Fibroblast of upper back skin (primary cell): ENCODE data around the gene ZSCAN22.
"Not testable (repeated sequence)": the region's sequence is repeated elsewhere in the genome, so short reads cannot be mapped to it uniquely, and the experiment has no call there.

Source experiments
- DNase-seq: peaks from one replicate; pipeline ENCODE4 v3.0.0-alpha.2; 2013

Gene ZSCAN22

DNA sequence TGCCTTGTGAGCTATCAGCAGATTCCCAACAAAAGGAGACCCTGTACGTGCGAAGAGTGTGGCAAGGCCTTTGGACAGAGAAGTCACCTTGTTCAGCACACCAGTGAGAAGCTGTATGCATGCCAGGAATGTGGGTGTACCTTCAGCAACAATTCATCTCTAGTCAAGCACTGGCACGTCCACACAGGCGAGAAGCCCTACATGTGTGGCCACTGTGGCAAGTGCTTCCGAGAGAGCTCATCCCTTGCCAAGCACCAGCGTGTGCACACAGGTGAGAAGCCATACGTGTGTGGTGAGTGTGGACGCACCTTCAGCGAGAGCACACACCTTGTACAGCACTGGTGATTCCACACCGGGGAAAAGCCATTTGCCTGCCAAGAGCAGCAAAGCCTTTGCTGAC is 7.6 kb upstream of the ZSCAN22 start:
- no peak for DNase-seq

DNA sequence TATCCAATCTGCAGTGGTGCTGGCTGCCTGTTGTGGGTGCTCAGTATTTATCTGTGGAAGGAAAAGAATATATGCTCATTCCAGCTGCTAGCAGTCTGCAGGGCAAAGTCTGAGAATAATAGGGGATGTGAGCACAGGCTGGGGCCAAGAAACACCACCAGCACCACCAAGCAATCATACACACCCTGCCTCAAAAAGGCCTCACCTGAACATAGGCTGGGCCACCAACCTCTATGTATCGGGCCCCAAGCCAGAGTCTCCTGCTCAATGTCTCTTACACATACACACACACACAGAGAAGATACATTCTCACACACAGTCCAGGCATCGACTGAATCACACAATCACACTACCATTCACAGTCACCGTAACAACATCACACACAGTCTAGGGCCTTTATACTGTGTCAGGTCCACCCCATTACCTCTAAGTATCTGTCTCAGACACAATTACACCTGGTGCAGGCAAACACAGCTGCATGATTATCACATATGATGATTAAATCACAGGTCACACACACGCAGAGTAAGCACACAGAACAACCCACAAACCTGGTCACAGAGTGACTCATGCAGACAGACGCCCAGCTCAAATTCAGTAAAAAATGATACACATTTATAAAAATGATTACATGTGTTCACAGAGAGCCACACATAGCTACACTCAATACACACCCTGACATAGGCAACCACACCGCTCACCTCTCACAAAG is 1.3 kb upstream of the ZSCAN22 start:
- DNase-seq: no peak

DNA sequence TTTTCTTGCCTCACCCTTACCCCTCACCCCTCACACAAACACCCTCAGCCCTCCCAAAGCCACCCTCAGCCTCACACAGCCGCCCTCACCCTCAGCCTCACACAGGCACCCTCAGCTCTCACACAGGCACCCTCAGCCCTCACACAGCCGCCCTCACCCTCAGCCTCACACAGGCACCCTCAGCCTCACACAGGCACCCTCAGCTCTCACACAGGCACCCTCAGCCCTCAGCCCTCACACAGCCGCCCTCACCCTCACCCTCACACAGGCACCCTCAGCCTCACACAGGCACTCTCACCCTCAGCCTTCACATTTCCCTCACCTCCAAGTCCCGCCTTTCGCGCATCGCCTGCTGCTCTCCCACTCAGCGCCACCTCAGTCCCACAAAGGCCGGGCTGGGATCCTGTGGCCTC is 287 bp upstream of the ZSCAN22 start:
- DNase-seq: no peak

DNA sequence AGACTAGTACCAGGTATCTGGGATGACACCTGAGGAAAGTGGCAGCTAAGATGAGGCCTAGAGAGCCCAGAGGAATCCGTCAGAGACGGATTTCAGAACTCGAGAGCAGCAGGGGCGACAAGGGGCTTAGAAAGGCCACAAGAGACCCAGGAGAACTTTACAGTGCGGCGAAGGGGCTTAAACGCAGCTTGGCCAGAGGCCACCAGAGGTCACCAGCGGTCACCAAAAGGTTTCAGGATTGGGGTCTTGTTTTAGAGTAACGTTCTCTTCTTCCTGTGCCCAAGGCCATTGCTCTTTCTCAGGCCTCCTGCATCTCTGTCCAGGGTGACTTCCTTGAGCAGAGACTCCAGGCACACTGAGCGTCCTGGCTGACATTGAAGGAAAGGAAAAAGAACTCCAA is 2.2 kb downstream of the ZSCAN22 start:
- DNase-seq: no peak

DNA sequence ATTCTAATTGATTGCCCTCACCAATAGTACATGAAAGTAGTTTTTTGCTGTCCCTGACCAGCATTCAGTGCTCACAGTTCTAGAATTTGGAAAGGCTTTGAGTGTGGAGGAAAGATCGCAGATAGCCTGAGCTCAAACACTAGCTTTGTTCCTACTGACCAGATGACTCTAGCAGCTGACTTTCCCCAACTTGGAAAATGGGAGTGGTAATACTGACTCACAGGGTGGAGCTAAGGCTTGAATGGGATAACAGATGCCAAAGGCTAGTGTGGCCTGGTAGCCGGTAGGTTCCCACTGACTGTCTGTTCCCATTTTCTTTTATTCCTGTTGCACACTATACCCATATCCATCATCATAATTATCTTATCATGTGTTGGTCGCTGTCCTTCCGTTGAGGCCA is 3.7 kb downstream of the ZSCAN22 start:
- DNase-seq: peak; percentile 18

DNA sequence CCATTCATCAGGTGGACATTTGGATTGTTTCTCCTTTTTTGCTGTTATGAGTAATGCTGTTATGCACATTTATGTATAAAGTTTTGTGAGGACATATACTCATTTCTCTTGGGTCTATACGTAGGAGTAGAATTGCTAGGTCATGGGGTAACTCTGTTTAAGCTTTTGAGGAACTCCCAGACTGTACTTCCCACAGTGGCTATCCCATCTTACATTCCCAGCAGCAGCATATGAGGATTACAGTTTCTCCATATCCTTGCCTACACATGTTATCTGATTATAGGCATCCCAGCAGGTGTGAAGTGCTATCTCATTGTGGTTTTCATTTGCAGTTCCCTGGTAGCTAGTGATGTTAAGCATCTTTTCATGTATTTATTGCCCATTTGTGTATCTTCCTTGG is 5.9 kb downstream of the ZSCAN22 start:
- DNase-seq: no peak

DNA sequence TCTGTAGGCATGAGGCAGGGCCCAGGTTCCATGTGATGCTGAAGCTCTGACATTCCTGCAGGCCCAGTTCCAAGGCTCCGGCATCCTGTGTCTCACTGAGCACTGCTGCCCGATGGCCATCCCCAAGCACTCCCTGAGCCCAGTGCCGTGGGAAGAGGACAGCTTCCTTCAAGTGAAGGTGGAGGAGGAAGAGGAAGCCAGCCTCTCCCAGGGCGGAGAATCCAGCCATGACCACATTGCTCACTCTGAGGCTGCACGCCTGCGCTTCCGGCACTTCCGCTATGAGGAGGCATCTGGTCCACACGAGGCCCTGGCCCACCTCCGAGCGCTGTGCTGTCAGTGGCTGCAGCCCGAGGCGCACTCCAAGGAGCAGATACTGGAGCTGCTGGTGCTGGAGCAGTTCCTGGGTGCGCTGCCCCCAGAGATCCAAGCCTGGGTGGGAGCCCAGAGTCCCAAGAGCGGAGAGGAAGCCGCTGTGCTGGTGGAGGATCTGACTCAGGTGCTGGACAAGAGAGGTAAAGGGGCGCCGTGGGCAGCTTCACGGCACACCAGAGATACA is 8.0 kb downstream of the ZSCAN22 start:
- no peak for DNase-seq

DNA sequence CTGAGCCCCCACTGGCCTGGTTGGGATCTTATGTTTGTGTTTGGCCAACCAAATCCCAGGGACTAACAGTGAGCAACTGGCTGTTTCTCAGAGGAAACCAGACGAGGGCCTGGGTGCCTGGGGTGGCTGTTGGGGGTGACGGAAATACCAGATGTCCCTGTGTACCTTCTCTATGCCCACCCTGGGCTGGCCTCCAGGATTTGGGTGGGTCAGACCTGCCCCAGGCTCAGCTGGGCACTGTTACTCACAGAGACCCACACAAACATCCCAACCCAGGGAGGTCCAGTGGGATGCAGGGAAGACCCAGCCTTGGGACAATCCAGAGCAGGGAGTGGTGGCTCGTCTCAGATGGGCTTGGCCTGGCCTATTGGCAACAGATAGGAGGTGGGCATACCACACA is 8.8 kb downstream of the ZSCAN22 start:
- DNase-seq: no peak

DNA sequence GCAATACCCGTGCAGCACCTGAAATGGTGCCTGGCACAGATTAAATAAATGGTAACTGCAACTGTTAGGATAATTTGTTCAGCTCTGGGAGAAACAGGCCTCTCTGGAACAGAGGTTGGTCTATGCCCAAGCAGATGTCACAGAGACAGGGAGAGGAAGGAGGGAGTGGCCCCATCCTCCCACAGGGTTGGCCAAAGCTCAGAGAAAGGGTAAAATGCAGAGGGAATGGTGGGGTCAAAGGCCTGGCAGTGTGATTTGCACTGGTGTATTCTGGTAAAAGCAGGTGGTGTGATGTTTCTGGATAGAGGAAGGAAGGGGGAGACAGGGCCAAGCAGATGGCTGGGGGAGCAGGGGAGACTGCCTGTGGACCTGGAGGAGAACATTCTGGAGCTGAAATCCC is 9.4 kb downstream of the ZSCAN22 start:
- no peak for DNase-seq

DNA sequence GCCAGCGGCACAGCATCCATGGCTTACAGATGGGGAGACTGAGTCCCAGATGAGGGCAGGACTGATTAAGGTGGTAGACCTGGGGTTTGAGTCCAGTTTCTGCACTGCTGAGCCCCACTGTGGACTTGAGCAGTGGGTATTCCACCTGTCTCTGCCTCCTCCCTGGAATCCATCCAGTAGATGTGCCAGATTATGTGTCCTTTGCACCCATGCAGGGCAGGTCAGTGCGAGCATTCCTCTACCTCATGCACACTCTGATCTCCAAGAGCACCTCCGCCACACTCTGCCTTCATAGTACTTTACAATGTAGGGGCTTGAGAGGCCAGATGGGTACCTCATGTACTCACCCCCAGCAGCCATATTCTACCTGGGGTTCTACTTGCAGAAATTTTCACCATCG is 10.0 kb downstream of the ZSCAN22 start:
- DNase-seq: no peak

DNA sequence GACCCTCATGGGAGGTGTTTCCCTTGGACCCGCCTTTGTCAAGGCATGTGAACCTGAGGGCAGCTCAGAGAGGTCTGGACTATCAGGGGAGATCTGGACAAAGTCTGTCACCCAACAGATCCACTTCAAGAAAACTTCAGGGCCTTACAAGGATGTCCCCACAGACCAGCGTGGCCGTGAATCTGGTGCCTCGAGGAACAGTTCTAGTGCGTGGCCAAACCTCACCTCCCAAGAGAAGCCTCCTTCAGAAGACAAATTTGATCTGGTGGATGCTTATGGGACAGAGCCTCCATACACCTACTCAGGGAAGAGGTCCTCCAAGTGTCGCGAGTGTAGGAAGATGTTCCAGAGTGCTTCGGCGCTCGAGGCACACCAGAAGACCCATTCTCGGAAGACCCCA is 11.5 kb downstream of the ZSCAN22 start:
- no peak for DNase-seq

DNA sequence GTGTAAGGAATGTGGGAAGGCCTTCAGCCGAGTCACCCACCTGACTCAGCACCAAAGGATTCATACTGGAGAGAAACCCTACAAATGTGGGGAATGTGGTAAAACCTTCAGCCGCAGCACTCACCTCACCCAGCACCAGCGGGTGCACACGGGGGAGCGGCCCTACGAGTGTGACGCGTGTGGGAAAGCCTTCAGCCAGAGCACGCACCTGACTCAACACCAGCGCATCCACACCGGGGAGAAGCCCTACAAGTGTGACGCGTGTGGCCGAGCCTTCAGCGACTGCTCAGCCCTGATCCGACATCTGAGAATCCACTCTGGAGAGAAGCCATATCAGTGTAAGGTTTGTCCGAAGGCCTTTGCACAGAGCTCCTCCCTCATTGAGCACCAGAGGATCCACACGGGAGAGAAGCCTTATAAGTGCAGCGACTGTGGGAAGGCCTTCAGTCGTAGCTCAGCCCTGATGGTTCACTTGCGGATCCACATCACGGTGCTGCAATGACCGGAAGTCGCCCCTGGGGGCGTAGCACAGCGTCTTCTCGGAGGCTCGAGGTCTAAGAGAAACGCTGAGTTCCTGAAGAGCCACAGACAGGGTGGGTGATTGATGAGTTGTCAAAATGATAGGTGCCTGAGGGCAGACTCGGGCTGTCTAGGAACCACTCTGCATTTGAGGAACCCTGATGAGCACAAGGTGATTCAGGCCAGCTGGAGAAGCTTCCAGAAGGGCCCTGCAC is 12.2 kb downstream of the ZSCAN22 start:
- DNase-seq: no peak

DNA sequence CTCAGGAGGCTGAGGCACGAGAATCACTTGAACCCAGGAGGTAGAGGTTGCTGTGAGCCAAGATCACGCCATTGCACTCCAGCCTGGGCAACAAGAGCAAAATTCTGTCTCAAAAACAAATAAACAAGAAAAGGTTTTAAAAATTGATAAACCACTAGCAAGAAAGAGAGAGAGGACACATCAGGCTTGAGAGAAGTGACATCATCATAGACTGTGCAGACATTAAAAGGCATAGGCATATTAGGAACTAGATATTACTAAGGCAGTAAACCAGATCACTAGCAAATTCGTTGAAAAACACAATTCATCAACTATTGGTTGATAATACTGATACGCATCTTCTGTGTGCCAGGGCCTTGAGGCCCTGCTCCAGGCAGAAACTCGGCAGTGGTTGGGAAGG is 18.8 kb downstream of the ZSCAN22 start:
- no peak for DNase-seq

DNA sequence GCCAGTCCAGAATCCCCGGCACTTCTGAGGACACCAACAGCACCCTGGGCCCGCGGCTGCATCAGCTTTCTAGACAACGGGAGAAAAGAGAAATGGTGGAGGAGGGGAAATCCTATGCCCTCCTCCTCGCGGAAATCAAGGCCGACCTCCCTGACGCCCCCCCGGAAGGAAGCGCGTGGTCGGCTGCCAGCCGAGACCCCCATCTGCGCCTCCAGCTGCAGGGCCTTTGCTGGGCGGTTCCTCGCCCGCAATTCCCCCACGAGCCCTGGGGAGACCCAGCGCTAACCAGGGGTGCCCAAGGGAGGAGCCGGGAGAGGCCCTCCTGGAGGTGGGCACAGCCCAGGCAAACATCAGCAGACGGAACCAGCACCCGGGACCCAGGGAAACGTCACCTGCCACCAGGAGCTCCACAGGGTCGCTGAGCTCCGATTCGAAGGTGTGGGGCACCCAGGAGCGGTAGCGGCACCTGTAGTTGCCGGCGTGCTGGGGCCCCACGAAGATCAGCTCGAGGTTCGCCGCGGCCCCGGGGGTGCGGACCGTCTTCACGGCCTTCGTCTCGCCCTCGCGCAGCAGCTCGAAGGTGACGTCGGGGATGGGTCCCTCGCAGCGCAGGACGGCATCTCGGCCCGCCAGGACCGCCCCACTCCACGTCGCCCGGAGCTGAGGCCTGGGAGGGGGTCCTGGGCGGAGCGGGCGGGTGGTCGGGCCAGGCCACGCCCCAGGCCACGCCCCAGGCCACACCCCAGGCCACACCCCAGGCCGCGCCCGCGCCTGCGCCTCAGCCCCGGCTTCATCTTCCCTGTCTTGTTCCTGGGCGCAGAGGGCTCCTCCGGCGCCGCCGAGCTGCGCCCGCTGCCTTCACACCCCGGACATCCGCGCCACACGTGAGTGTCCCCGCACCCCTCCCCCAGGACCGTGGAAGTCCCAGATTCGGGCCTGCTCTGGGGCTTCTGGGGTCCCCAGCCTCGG is 20.5 kb downstream of the ZSCAN22 start:
- peak; percentile 68 for DNase-seq

DNA sequence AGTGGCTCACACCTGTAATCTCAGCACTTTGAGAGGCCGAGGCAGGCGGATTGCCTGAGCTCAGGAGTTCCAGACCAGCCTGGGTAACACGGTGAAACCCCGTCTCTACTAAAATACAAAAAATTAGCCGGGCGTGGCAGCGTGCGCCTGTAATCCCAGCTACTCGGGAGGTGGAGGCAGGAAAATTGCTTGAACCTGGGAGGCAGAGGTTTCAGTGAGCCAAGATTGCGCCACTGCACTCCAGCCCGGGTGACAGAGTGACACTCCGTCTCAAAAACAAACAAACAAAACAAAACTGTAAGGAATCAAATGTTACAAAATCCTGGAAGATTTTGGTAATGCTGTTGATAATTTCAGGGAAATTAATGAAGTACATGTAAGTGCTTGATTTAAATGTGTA is 21.3 kb downstream of the ZSCAN22 start:
- DNase-seq: not testable (repeated sequence)

DNA sequence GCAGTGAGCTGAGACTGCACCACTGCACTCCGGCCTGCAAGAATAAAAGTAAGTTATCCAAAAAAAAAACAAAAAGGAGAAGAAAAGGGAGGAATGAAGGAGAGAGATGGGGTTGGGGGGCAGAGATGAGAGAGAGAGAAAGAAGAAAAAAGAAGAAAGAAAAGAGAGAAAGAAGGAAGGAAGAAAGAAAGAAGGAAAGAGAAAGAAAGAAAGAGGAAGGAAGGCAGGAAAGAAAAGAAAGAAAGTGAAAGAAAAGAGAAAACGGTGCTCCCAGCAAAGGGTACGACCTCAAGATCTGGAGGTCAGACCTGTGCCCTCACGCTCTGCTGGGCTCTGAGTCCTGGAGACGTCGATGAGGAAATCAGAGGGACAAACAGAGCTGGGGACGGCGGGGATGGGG is 22.8 kb downstream of the ZSCAN22 start:
- no peak for DNase-seq

DNA sequence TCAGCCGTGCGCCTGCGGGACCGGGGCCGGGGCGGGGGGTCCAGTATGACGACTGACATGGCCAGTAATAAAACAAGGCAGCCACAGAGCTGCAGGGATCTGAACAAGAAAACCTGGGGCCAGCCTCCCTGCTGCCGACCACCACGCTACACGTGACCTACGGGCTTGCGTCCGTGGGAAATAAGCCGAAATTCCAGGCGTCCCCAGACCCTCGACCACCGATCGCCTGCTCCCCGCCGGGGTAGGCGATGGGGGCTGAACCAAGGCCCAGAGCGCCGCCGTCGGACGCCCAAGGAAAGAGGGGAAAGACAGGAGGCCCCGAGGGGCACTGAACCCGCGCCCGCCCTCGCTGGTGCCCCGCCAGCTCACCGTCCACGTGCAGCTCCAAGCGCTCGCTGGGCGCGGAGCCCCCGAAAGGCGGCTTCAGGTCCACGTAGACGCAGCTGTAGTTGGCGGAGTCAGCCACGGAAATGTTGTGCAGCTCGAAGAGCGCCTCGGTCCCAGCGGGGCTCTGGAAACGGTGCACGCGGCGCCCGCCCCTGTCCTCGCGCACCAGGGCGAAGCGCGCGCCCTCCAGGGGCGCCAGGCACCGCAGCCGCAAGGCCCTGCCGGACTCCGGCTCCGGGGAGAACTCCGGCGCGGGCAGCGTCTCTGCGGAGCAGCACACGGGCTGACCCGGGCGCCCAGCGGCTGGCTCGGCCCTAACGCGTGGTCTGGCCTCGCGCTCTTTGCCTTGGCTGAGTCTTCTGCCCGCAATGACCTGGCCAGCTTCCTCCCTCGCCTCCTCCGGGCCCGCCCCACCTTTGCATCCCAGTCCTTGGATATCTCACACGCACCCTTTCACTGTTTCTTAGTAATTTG is 23.4 kb downstream of the ZSCAN22 start:
- no peak for DNase-seq

DNA sequence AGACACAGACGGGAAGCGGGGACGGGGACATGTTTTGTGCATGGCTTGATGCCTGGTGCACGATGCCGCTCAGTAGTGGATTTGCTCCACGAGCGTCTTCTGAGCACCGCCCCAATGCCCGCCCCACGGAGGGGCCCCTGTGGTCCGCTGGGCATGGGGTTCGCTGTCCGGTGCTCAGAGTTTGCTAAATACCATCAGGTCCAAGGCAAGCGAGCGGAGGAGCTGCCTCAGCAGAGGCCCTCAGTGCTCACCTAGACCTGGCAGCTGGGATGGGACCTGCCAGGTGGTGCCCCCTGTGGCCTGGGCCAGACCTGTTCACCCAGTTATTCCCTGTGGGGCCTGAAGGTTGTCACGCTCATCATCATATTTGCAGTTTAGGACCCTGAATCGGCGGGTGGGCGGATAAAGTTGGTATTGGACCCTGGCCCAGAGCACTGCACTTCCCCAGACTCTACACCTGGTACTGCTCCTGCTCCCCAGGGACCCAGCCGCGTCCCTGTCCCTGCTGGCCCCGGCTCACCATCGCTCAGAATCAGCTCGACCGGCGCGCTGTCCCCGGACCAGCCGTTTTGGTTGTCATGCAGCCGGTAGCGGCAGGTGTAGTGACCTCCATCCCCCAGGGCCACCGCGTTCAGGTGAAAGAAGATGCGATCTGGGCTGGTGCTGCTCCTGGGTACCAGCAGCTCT is 24.2 kb downstream of the ZSCAN22 start:
- DNase-seq: no peak

DNA sequence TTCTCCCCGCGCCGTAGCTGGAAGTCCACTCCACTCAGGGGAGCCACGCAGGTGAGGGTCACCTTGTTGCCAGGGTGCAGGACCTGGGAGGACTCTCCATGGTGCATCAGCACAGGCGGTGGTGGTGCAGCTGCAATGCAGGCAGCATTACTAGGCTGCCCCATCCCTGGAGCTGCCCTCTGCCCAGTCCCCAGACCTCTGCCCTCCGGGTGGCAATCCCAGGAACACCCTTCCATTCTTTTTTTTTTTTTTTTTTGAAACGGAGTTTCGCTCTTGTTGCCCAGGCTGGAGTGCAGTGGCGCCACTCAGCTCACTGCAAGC is 24.7 kb downstream of the ZSCAN22 start:
- DNase-seq: no peak

DNA sequence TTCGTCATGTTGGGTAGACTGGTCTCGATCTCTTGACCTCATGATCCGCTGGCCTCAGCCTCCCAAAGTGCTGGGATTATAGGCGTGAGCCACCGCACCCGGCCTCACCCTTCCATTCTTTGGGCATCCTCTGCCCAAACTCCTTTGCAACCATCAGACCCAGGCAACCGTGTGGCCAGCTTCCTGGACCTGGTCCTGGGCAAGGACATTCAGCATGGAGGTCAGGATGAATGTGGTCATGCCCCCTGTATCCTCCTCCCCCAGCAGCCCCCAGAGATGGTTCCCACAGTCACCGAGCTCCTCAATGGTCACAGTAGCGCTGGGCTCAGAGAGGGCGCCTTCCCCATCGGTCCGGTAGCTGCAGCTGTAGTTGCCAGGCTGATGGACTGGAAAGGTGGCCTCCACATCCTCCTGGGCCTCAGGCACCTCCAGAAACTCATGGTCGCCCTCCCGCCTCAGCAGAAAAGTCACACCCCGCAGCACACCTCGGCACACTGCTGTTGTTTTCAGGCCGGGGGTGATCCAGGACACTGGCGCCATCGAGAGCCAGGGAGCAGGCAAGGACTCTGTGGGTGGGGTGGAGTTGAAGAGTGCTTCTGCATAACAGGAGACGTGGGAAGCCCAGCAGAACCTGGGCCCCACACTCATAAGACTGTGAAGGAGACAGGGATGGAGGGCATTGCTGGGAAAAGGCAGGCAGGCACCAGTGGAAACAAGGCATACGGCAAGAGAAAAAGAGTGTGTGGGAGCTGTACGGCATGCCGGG is 25.4 kb downstream of the ZSCAN22 start:
- DNase-seq: no peak
